Measurements from ENCODE around the gene ASIP. TPM values are rescaled to one million over a fixed set of nuclear protein-coding genes. Genes with fewer than 3 reads are reported as not detected.

The ASIP gene
- total and polyA plus RNA-seq, 2 of the 13 experiments (the other 11 are each of a cell fraction or from before 2014, with no cell fraction given) = not detected

DNA sequence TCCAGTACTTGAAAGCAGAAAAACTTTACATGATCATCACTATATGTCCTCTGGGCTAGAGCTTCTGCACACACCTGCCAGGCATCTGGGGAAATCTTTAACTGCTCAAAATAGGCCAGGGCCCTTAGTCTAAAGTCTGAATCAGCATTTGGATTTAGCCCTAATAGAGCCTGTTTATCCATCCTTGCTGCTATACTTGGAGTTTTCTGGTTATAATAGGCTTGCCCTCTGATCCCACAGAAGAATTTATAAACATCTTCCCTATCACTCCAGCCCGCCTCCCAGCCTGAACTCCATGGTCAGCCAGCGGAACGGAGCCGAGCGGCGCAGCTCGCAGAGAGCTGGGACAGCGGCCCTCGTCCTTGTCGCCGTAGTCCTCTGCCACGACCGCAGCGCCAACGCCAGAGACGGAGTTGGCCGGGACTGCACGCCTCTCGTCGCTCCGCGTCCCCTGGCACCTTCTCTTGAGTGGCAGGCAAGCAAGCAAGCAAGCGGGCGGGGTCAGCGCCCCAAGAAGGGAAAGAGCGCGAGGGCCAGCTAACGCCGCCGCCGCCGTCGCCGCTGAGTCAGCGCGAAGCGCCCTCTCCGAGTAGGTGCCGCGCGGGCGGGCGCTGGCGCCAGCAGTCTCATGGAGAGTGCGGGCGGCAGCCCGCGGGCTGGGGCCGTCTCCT, 25.4 kb upstream of the ASIP start (continued):
- TF ChIP-seq ZBTB38 (CRISPR knock-in tag; IDR thresholded peaks at IDR 0.05) = peak; percentile 85
- no peak for TF ChIP-seq DR1 (CRISPR knock-in tag; IDR thresholded peaks at IDR 0.05)
- peak; percentile 31 for TF ChIP-seq TARDBP (CRISPR knock-in tag; IDR thresholded peaks at IDR 0.05)
- TF ChIP-seq CEBPB (IDR thresholded peaks at IDR 0.05; ENCODE audit: borderline replicate concordance, low read depth, low read length) = no peak
- TF ChIP-seq ZNF878 (CRISPR knock-in tag; IDR thresholded peaks at IDR 0.05) = no peak
- peak; percentile 77; the same call in 1 of the 2 replicates for TF ChIP-seq ZNF678 (CRISPR knock-in tag; IDR thresholded peaks at IDR 0.05)
- TF ChIP-seq TMF1 (CRISPR knock-in tag; IDR thresholded peaks at IDR 0.05; ENCODE audit: low read depth) = 0 out of 2 replicates have a peak, but pooled peaks have one; percentile 71
- TF ChIP-seq, protein P1, sequence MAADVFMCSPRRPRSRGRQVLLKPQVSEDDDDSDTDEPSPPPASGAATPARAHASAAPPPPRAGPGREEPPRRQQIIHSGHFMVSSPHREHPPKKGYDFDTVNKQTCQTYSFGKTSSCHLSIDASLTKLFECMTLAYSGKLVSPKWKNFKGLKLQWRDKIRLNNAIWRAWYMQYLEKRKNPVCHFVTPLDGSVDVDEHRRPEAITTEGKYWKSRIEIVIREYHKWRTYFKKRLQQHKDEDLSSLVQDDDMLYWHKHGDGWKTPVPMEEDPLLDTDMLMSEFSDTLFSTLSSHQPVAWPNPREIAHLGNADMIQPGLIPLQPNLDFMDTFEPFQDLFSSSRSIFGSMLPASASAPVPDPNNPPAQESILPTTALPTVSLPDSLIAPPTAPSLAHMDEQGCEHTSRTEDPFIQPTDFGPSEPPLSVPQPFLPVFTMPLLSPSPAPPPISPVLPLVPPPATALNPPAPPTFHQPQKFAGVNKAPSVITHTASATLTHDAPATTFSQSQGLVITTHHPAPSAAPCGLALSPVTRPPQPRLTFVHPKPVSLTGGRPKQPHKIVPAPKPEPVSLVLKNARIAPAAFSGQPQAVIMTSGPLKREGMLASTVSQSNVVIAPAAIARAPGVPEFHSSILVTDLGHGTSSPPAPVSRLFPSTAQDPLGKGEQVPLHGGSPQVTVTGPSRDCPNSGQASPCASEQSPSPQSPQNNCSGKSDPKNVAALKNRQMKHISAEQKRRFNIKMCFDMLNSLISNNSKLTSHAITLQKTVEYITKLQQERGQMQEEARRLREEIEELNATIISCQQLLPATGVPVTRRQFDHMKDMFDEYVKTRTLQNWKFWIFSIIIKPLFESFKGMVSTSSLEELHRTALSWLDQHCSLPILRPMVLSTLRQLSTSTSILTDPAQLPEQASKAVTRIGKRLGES (CRISPR knock-in tag; IDR thresholded peaks at IDR 0.05; ENCODE audit: borderline replicate concordance) = no peak
- no peak for TF ChIP-seq ZNF746 (CRISPR knock-in tag; IDR thresholded peaks at IDR 0.05)
- TF ChIP-seq POLR2A (IDR thresholded peaks at IDR 0.05; ENCODE audit: insufficient read depth in 1 of 2, low read depth in 2 of 2, low read length in 2 of 2) = no peak
- 0 out of 2 replicates have a peak, but pooled peaks have one; percentile 79 for TF ChIP-seq ZFP90 (CRISPR knock-in tag; IDR thresholded peaks at IDR 0.05; ENCODE audit: borderline replicate concordance)
- no peak for TF ChIP-seq ATAD3A (CRISPR knock-in tag; IDR thresholded peaks at IDR 0.05)
- TF ChIP-seq ZC3H13 (CRISPR knock-in tag; IDR thresholded peaks at IDR 0.05) = peak; percentile 75
- TF ChIP-seq ZNF160 (CRISPR knock-in tag; IDR thresholded peaks at IDR 0.05) = 0 out of 2 replicates have a peak, but pooled peaks have one; percentile 58
- no peak for TF ChIP-seq ZNF782 (CRISPR knock-in tag; IDR thresholded peaks at IDR 0.05; ENCODE audit: borderline replicate concordance)
- TF ChIP-seq, protein P2, sequence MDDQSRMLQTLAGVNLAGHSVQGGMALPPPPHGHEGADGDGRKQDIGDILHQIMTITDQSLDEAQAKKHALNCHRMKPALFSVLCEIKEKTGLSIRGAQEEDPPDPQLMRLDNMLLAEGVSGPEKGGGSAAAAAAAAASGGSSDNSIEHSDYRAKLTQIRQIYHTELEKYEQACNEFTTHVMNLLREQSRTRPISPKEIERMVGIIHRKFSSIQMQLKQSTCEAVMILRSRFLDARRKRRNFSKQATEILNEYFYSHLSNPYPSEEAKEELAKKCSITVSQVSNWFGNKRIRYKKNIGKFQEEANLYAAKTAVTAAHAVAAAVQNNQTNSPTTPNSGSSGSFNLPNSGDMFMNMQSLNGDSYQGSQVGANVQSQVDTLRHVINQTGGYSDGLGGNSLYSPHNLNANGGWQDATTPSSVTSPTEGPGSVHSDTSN (CRISPR knock-in tag; IDR thresholded peaks at IDR 0.05; ENCODE audit: borderline replicate concordance) = no peak
- TF ChIP-seq ZNF383 (CRISPR knock-in tag; IDR thresholded peaks at IDR 0.05; ENCODE audit: borderline replicate concordance) = no peak
- no peak for TF ChIP-seq GTF2F1 (IDR thresholded peaks at IDR 0.05; ENCODE audit: low read length)
- TF ChIP-seq, protein P3, sequence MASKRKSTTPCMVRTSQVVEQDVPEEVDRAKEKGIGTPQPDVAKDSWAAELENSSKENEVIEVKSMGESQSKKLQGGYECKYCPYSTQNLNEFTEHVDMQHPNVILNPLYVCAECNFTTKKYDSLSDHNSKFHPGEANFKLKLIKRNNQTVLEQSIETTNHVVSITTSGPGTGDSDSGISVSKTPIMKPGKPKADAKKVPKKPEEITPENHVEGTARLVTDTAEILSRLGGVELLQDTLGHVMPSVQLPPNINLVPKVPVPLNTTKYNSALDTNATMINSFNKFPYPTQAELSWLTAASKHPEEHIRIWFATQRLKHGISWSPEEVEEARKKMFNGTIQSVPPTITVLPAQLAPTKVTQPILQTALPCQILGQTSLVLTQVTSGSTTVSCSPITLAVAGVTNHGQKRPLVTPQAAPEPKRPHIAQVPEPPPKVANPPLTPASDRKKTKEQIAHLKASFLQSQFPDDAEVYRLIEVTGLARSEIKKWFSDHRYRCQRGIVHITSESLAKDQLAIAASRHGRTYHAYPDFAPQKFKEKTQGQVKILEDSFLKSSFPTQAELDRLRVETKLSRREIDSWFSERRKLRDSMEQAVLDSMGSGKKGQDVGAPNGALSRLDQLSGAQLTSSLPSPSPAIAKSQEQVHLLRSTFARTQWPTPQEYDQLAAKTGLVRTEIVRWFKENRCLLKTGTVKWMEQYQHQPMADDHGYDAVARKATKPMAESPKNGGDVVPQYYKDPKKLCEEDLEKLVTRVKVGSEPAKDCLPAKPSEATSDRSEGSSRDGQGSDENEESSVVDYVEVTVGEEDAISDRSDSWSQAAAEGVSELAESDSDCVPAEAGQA (IDR thresholded peaks at IDR 0.05; ENCODE audit: low read depth) = 0 out of 2 replicates have a peak, but pooled peaks have one; percentile 20
- TF ChIP-seq, protein P3 (CRISPR knock-in tag; IDR thresholded peaks at IDR 0.05; ENCODE audit: borderline replicate concordance) = no peak
- TF ChIP-seq FIP1L1 (IDR thresholded peaks at IDR 0.05; ENCODE audit: borderline replicate concordance, insufficient read depth, low read depth, low read length) = no peak

Measured in HepG2 (cell line).